Muscle layer of duodenum (tissue), 2 donors: ENCODE results near the gene RRM1.
"Not testable (repeated sequence)": the region's sequence is repeated elsewhere in the genome, so short reads cannot be mapped to it uniquely, and the experiment has no call there.

ENCODE experiments used
- H3K27ac ChIP-seq: one replicate; pipeline ENCODE4 v1.7.0; 2013; ENCODE audit warnings: mild to moderate bottlenecking, low read length
- H3K27me3 ChIP-seq: one replicate; pipeline ENCODE4 v1.7.0; 2013; ENCODE audit warnings: low read depth, mild to moderate bottlenecking, control low read depth, low read length
- H3K36me3 ChIP-seq, 2 donors: one replicate each; pipeline ENCODE4 v1.7.0; 2013; ENCODE audit warnings: low read length in 2 of 2, control low read depth in 1 of 2, mild to moderate bottlenecking in 1 of 2; ENCODE audit not compliant: insufficient read depth in 2 of 2, control insufficient read depth in 1 of 2
- H3K4me1 ChIP-seq, 2 donors: one replicate each; pipeline ENCODE4 v1.7.0; 2013; ENCODE audit warnings: low read length in 2 of 2, mild to moderate bottlenecking in 2 of 2, control low read depth in 1 of 2, moderate library complexity in 1 of 2; ENCODE audit not compliant: insufficient read depth in 2 of 2, control insufficient read depth in 1 of 2
- H3K4me3 ChIP-seq, 2 donors: one replicate each; pipeline ENCODE4 v1.7.0; 2013; ENCODE audit warnings: low read length in 2 of 2, low read depth in 1 of 2, mild to moderate bottlenecking in 1 of 2
- H3K9me3 ChIP-seq, 2 donors: one replicate each; pipeline ENCODE4 v1.7.0; 2013; ENCODE audit warnings: low read length in 2 of 2, control low read depth in 1 of 2, mild to moderate bottlenecking in 1 of 2; ENCODE audit not compliant: control insufficient read depth in 1 of 2
- donor health status: healthy.

Gene RRM1

DNA sequence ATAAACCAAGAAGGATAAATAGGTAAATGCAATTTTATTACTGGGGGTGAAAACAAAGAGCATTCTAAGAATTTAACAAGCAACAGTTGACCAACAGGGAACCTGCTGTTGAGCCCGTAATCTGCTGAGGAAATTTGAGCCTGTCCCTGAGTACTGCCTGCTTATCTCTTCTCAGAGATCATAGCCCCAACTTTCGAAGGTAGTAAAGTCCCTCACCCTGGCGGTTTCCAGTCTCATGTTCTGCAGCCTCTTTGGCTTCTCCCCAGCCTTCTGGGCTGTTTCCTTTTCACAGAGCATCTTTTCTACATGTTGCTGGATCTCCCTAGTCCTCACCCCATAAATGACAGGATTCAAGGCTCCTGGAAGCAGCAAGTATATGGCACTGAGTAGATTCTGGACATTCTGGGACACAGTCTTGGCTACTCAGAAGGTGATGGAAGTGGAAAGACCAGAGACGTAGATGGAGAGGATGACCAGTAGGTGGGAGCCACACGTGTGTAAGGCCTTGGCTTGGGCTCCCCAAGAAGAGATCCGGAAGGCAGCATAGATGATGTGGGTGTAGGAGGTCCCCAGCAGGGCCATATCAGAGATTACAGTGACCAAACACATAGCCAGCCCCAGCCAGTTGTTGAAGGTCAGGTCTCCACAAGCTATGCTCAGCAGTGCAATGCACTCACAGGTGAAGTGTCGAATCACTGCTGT, 51.6 kb downstream of the RRM1 start:
- H3K27ac ChIP-seq = no peak overlapping the region
- no peaks in the 10 kb centered on the region for H3K4me1 ChIP-seq
- H3K36me3 ChIP-seq = peaks cover 3 to 15% of the 10 kb centered on the region in 2 donors
- peaks cover 0 to under 1% of the 10 kb centered on the region in 2 donors for H3K9me3 ChIP-seq
- no peak overlapping the region for H3K4me3 ChIP-seq
- no peaks in the 10 kb centered on the region for H3K27me3 ChIP-seq

GRCh38 chr11:4146772-4147098, 52.1 kb downstream of the RRM1 start:
- Histone ChIP-seq H3K27ac (no peak overlapping the region), H3K27me3 (no peaks in the 10 kb centered on the region), H3K4me3 (no peak overlapping the region), H3K36me3 (peaks cover 0 to 9% of the 10 kb centered on the region in 2 donors), H3K9me3 (no peaks in the 10 kb centered on the region), H3K4me1 (no peaks in the 10 kb centered on the region)

- H3K27ac ChIP-seq = no peak overlapping the region
- H3K4me3 ChIP-seq = no peak overlapping the region
- H3K9me3 ChIP-seq = no peaks in the 10 kb centered on the region
- no peaks in the 10 kb centered on the region for H3K4me1 ChIP-seq
- no peaks in the 10 kb centered on the region for H3K36me3 ChIP-seq
- no peaks in the 10 kb centered on the region for H3K27me3 ChIP-seq
Observed at GRCh38 chr11:4154503-4154902, 59.9 kb downstream of the RRM1 start.

- H3K4me1 ChIP-seq = no peaks in the 10 kb centered on the region
- no peaks in the 10 kb centered on the region for H3K36me3 ChIP-seq
- H3K27me3 ChIP-seq = no peaks in the 10 kb centered on the region
- no peak overlapping the region for H3K27ac ChIP-seq
- no peaks in the 10 kb centered on the region for H3K9me3 ChIP-seq
- no peak overlapping the region for H3K4me3 ChIP-seq
Observed at GRCh38 chr11:4156571-4156970, 62.0 kb downstream of the RRM1 start.

- not testable (repeated sequence) for H3K27ac ChIP-seq, H3K4me3 ChIP-seq, H3K9me3 ChIP-seq, H3K4me1 ChIP-seq, H3K36me3 ChIP-seq, H3K27me3 ChIP-seq
Observed at GRCh38 chr11:4158818-4159217, 64.2 kb downstream of the RRM1 start.

DNA sequence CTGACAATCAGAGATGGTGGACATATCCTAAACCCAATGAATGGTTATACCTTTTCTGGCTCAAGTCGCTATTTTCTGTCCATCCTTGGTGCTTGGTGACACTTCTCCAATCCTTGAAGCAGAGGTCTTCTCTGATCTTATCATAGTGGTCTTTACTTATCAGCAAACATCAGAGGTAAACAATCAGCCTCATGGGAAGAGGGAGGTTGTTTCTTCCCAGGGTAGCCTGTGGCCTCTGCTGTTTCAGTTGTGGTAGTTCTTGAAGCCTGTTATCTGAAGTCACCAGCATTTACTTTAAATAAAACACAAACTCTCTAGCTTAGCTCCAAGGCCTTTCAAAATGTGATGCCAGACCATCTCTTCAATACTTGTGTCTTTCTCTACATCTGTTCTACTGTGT, 66.7 kb downstream of the RRM1 start:
- Histone ChIP-seq H3K36me3 (no peaks in the 10 kb centered on the region), H3K27ac (no peak overlapping the region), H3K9me3 (no peaks in the 10 kb centered on the region), H3K4me1 (no peaks in the 10 kb centered on the region), H3K27me3 (no peaks in the 10 kb centered on the region), H3K4me3 (no peak overlapping the region)

DNA sequence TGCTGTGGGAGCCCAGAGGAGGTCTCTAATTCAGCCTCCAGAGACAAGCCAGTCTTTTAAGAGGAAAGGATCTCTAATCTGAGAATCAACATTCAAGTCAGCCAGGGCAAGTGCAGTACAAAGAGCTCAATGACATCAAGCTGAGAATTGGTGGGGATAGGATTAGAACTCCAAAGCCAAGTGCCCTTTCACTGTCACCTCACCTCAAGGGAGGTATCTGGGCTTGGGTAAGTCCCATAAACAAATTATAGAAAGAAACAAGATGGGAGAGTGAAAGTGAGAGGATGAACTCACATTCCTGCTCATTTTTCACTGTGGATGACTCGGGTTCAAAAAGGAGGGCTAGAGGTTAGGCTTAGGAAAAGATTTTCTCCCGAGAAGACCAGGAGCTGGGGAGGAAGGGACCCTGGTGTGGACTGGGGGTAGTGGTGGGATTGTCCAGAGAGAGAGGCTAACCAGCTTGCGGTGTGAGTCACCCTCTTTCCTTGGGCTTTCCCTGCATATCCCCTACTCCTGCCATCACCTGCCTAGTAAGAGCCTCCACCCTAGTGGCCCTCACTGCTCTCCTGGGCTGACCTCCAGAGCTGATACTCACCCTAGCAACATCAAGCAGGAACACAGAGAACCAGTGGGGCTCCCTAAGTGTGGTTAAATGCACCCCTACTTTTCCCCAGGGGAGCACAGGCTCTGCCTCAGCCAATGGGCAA, 70.4 kb downstream of the RRM1 start:
- H3K4me3 ChIP-seq = no peak overlapping the region
- H3K36me3 ChIP-seq = no peaks in the 10 kb centered on the region
- H3K4me1 ChIP-seq = no peaks in the 10 kb centered on the region

DNA sequence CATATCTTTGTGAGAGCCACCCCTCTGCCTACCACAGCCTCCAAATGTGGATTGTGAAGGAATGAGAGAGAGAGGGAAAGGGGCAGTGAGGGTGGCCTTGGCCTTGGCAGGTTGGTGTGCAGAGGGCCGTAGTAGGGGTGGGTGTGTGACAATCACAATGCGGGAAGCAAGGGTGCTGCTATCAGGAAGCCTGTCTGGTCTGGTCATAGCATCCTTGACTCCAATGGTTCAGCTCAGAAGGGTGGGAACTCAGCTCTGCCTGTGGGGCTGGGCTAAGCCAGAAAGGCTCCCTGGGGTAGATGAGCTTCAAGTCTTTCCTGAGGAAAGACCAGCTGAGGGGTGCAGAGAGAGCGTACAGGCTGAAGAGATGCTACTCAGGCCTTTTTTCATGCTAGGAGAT, 72.7 kb downstream of the RRM1 start:
- Histone ChIP-seq H3K36me3 (no peaks in the 10 kb centered on the region), H3K27ac (no peak overlapping the region), H3K9me3 (no peaks in the 10 kb centered on the region), H3K4me1 (no peaks in the 10 kb centered on the region), H3K4me3 (no peak overlapping the region), H3K27me3 (no peaks in the 10 kb centered on the region)

More for the DNA sequence above, 70.4 kb downstream of the RRM1 start:
- H3K27ac ChIP-seq = no peak overlapping the region
- H3K9me3 ChIP-seq = no peaks in the 10 kb centered on the region
- no peaks in the 10 kb centered on the region for H3K27me3 ChIP-seq

DNA sequence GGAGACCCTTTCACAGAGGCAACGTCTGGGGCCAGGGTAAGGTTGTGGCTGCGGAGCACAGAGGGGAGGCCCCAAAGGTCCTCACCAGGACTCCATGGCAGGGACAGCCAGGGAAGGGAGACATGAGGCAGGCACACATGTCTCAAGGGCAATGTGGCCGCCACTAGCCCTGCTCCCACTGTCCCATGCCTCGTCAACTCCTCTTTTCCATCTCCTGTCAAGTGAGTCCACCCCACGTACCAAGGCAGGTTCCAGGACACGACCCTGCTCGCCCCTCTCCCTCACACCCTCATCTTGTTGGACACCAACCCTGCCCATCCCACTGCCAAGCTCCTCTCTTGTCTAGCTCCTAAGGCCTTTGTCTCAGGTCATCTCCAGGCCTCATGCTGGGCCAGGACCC, 73.2 kb downstream of the RRM1 start:
- Histone ChIP-seq H3K9me3 (no peaks in the 10 kb centered on the region), H3K36me3 (no peaks in the 10 kb centered on the region), H3K4me1 (no peaks in the 10 kb centered on the region), H3K4me3 (no peak overlapping the region), H3K27ac (no peak overlapping the region), H3K27me3 (no peaks in the 10 kb centered on the region)

DNA sequence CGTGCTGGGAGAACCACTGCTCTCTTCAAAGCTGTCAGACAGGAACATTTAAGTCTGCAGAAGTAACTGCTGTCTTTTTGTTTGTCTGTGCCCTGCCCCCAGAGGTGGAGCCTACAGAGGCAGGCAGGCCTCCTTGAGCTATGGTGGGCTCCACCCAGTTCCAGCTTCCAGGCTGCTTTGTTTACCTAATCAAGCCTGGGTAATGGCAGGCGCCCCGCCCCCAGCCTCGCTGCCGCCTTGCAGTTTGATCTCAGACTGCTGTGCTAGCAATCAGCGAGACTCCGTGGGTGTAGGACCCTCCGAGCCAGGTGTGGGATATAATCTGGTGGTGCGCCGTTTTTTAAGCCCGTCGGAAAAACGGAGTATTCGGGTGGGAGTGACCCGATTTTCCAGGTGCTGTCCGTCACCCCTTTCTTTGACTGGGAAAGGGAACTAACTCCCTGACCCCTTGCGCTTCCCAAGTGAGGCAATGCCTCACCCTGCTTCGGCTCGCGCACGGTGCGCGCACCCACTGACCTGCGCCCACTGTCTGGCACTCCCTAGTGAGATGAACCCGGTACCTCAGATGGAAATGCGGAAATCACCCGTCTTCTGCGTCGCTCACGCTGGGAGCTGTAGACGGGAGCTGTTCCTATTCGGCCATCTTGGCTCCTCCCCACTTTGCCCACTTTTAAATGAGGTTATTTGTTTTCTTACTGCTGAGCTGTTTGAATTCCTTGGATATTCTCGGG, 81.2 kb downstream of the RRM1 start:
- not testable (repeated sequence) for H3K36me3 ChIP-seq, H3K27ac ChIP-seq, H3K27me3 ChIP-seq, H3K4me3 ChIP-seq, H3K9me3 ChIP-seq, H3K4me1 ChIP-seq

GRCh38 chr11:4178813-4179662, 84.4 kb downstream of the RRM1 start:
- Histone ChIP-seq H3K27me3 (no peaks in the 10 kb centered on the region), H3K4me1 (no peaks in the 10 kb centered on the region), H3K27ac (no peak overlapping the region), H3K4me3 (no peak overlapping the region), H3K9me3 (no peaks in the 10 kb centered on the region), H3K36me3 (no peaks in the 10 kb centered on the region)
